ENCODE measurements around the gene GLI1.

The GLI1 gene

DNA sequence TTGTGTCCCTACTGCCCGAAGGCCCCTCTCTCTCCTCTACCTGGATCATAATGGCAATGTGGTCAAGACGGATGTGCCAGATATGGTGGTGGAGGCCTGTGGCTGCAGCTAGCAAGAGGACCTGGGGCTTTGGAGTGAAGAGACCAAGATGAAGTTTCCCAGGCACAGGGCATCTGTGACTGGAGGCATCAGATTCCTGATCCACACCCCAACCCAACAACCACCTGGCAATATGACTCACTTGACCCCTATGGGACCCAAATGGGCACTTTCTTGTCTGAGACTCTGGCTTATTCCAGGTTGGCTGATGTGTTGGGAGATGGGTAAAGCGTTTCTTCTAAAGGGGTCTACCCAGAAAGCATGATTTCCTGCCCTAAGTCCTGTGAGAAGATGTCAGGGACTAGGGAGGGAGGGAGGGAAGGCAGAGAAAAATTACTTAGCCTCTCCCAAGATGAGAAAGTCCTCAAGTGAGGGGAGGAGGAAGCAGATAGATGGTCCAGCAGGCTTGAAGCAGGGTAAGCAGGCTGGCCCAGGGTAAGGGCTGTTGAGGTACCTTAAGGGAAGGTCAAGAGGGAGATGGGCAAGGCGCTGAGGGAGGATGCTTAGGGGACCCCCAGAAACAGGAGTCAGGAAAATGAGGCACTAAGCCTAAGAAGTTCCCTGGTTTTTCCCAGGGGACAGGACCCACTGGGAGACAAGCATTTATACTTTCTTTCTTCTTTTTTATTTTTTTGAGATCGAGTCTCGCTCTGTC, 2.7 kb upstream of the GLI1 start:
- no peak for DNase-seq
- Mint-ChIP-seq H3K27ac (no peak overlapping the region), H3K4me1 (peaks cover 77% of the 10 kb centered on the region), H3K27me3 (ENCODE audit: low read depth, poor library complexity) (peaks cover 23% of the 10 kb centered on the region), H3K36me3 (ENCODE audit: low read depth) (no peaks in the 10 kb centered on the region), H3K9me3 (no peaks in the 10 kb centered on the region), H3K4me3 (no peak overlapping the region)
- TF ChIP-seq, protein P1, sequence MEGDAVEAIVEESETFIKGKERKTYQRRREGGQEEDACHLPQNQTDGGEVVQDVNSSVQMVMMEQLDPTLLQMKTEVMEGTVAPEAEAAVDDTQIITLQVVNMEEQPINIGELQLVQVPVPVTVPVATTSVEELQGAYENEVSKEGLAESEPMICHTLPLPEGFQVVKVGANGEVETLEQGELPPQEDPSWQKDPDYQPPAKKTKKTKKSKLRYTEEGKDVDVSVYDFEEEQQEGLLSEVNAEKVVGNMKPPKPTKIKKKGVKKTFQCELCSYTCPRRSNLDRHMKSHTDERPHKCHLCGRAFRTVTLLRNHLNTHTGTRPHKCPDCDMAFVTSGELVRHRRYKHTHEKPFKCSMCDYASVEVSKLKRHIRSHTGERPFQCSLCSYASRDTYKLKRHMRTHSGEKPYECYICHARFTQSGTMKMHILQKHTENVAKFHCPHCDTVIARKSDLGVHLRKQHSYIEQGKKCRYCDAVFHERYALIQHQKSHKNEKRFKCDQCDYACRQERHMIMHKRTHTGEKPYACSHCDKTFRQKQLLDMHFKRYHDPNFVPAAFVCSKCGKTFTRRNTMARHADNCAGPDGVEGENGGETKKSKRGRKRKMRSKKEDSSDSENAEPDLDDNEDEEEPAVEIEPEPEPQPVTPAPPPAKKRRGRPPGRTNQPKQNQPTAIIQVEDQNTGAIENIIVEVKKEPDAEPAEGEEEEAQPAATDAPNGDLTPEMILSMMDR (IDR thresholded peaks at IDR 0.05) = no peak

DNA sequence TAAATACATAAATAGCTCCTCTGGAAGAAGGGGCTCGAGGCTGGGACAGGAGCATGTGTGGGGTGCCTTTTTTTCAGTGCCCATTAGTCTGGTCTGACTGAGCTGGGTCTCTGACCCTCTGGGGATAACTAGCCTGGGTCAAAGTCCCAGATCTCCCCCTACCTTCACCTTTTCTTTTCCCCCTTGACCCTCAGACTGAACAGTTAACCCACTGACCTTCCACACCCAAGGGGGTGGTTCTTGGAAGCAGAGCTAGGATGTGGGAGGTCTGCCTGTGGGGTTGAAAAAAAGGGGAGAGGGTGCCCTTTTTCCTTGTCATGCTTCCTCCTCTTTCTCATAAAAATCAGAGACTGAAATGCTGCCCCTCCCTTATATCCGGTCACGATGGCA, 925 bp upstream of the GLI1 start:
- TF ChIP-seq, protein P1 (IDR thresholded peaks at IDR 0.05) = no peak
- no peaks in the 10 kb centered on the region for H3K36me3 Mint-ChIP-seq (ENCODE audit: low read depth)
- peaks cover 75% of the 10 kb centered on the region for H3K4me1 Mint-ChIP-seq
- no peak for DNase-seq
- H3K27me3 Mint-ChIP-seq (ENCODE audit: low read depth, poor library complexity) = peaks cover 38% of the 10 kb centered on the region
- H3K9me3 Mint-ChIP-seq = no peaks in the 10 kb centered on the region
- H3K27ac Mint-ChIP-seq = no peak overlapping the region
- H3K4me3 Mint-ChIP-seq = peak overlapping the region; percentile 88

DNA sequence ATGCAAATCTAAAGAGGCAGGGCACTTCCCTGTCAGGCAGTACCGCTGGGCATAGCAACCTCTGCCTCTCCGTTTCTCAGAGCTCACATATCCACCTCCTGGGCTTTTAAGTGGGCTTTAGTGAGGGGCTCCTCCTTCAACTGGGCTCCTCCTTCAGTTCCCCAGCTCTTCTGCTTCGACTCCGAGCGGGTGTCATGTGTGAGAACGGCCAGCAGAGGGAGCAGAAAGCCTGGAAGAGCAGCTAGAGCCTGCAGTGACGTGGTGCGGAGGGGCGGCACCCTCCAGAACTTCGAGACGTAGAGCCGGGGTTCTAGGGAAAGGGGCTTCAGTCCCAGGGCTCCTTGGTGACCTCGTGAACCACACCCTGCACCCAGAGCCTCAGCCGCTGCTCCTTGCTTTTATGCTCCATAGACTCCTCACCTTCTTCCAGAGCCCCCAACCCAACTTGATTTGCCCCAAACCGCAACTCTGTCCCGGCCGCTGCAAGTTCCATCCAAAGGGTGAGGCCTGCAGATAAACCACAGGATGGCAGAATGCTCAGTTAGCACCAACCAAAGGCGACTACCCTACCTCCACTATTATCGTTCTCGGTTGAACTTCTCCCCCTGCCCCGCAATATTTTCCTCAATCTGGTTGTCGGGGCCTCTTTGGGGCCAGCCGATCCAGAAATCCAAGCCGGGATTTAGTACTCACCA, 383 bp upstream of the GLI1 start:
- Mint-ChIP-seq H3K4me1 (peaks cover 75% of the 10 kb centered on the region), H3K4me3 (peak overlapping the region; percentile 88), H3K27me3 (ENCODE audit: low read depth, poor library complexity) (peaks cover 43% of the 10 kb centered on the region), H3K27ac (peak overlapping the region; percentile 80), H3K36me3 (ENCODE audit: low read depth) (no peaks in the 10 kb centered on the region), H3K9me3 (no peaks in the 10 kb centered on the region)
- peak; percentile 97 for DNase-seq
- TF ChIP-seq, protein P1 (IDR thresholded peaks at IDR 0.05) = peak; percentile 83

DNA sequence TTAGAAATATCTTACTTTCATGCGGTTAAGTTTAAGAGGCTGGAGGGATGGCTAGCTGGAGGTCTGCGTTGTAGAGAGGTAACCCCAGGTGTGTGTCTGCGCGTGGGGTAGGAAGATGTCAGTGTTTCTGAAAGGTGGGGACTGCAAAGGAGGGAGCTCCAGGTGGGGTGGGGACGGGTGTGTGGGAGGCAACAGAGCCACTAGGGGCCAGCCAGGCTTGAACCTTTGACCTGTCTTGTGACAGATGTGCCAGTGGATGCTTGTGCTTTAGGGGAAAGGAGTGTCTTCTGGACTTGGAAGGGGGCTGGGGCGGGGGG, 841 bp downstream of the GLI1 start:
- TF ChIP-seq, protein P1 (IDR thresholded peaks at IDR 0.05) = no peak

DNA sequence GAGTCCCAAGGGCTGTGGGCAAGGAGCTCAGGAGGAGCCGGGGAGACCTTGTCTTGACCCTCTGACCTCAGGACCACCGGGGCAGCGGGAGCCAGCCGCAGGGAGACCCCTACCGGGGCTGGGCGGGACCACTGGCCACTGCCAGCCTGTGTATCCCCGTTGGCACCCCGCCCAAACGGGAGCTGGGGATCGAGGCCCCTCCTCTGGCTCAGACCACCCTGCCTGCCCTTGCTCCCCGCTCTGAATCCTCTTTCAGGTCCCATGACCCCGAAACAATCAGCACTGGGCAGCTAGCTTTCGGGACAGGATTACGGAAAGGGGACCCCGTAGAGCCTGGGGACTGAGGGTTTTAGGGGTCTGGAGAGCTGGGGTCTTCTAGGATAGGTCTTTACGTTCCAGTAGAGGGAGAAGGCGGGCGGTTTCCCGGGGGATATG, 1.3 kb downstream of the GLI1 start:
- no peaks in the 10 kb centered on the region for H3K9me3 Mint-ChIP-seq
- H3K27me3 Mint-ChIP-seq (ENCODE audit: low read depth, poor library complexity) = peaks cover 53% of the 10 kb centered on the region
- peak; percentile 71 for DNase-seq
- peaks cover 59% of the 10 kb centered on the region for H3K4me1 Mint-ChIP-seq
- no peak overlapping the region for H3K27ac Mint-ChIP-seq
- peak overlapping the region; percentile 75 for H3K4me3 Mint-ChIP-seq
- TF ChIP-seq, protein P1 (IDR thresholded peaks at IDR 0.05) = peak; percentile 27
- no peaks in the 10 kb centered on the region for H3K36me3 Mint-ChIP-seq (ENCODE audit: low read depth)

More for the DNA sequence above, 841 bp downstream of the GLI1 start:
- Mint-ChIP-seq H3K4me3 (peak overlapping the region; percentile 75), H3K36me3 (ENCODE audit: low read depth) (no peaks in the 10 kb centered on the region), H3K27ac (no peak overlapping the region), H3K27me3 (ENCODE audit: low read depth, poor library complexity) (peaks cover 53% of the 10 kb centered on the region), H3K9me3 (no peaks in the 10 kb centered on the region), H3K4me1 (peaks cover 63% of the 10 kb centered on the region)
- DNase-seq = peak; percentile 25
